Prostate gland (tissue), 2 donors: Measurements from ENCODE around the gene WFDC2. TPM values are rescaled to one million over a fixed set of nuclear protein-coding genes. Genes with fewer than 3 reads are reported as not detected.

Experiments
- DNase-seq: peaks from one replicate; pipeline ENCODE4 v3.0.0-alpha.2; 2019; ENCODE audit warnings: low spot score
- H3K27ac ChIP-seq, 2 donors: fragments of 200-600 bp; sonication (generic); 2 replicates each; pipeline ENCODE4 v1.5.1; 2017 to 2019
- H3K27me3 ChIP-seq: fragments of 200-600 bp; sonication (generic); replicated peaks from 2 replicates; pipeline ENCODE4 v1.5.1; 2019; ENCODE audit not compliant: insufficient read depth
- H3K36me3 ChIP-seq, 2 donors: fragments of 200-600 bp; sonication (generic); 1 replicate in 1 of 2; 2 replicates in 1 of 2; pipeline versions ENCODE4 v1.5.1 to v1.8.1; 2017 to 2019
- H3K4me1 ChIP-seq: fragments of 200-600 bp; sonication (generic); replicated peaks from 2 replicates; pipeline ENCODE4 v1.5.1; 2019
- H3K4me3 ChIP-seq, 2 donors: fragments of 200-600 bp; sonication (generic); 2 replicates each; pipeline ENCODE4 v1.5.1; 2017 to 2019
- H3K9me3 ChIP-seq: fragments of 200-600 bp; sonication (generic); 2 replicates; pipeline ENCODE4 v1.5.1; 2017
- POLR2A ChIP-seq: fragments of 450-650 bp; IDR thresholded peaks from one replicate; pipeline ENCODE4 v1.6.1; 2016; ENCODE audit warnings: antibody characterized with exemption, mild to moderate bottlenecking
- POLR2AphosphoS5 ChIP-seq: sonication (generic); formaldehyde crosslinking; IDR thresholded peaks from one replicate; pipeline ENCODE4 v1.6.1; 2017; ENCODE audit warnings: antibody characterized with exemption
- WGBS: methylation state at CpG from one replicate; pipeline ENCODE4 v1.1.5; 2018; 5-methylcytosine and 5-hydroxymethylcytosine counted together
- intact Hi-C: fragments of 100-400 bp; cut with DNase I; formaldehyde crosslinking; loops from one replicate; pipeline ENCODE4 v1.14.2; 2022
- total RNA-seq, 2 donors: library from RNA; depleted of rRNA; stranded (reverse); fragments of >200 nt; gene quantifications; one replicate each; pipeline ENCODE4 v1.1.0, GENCODE V29; 2016
- TF ChIP-seq, protein P1 (sequence below), 4 experiments: fragments of 200-600 bp in 2 of 4; fragments of 450-650 bp in 2 of 4; sonication (generic) in 2 of 4; IDR thresholded peaks; 1 replicate in 3 of 4; 2 replicates in 1 of 4; pipeline ENCODE4 v1.5.1; 2016 to 2019; ENCODE audit warnings: antibody characterized with exemption in 4 of 4, mild to moderate bottlenecking in 2 of 4, moderate library complexity in 2 of 4

WFDC2 gene
- total RNA-seq, 2 donors from 2014 or later, result 100.0 to 122 TPM

DNA sequence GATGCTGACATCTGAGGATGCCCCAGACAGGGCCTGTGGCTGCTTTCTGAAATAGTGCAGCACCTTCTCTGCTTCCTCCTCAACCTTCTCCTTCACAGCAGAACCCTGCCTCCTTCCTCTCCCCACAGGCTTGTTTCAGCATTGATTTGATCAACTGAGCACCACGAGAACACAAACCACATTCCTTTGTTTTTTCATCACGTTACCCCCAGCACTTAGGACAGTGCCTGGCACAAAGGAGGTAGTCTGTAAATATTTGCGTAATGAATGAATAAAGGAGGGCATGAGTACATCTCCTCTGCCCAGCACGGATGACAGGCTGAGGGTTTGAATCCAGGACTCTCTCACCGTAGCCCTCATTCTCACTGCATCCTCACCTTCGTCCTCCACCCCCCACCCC, 21.3 kb upstream of the WFDC2 start:
- no peaks in the 10 kb centered on the region for H3K4me1 ChIP-seq
- intact Hi-C loops, result no loop called here
- peak; percentile 55 for TF ChIP-seq POLR2AphosphoS5
- TF ChIP-seq, protein P1, sequence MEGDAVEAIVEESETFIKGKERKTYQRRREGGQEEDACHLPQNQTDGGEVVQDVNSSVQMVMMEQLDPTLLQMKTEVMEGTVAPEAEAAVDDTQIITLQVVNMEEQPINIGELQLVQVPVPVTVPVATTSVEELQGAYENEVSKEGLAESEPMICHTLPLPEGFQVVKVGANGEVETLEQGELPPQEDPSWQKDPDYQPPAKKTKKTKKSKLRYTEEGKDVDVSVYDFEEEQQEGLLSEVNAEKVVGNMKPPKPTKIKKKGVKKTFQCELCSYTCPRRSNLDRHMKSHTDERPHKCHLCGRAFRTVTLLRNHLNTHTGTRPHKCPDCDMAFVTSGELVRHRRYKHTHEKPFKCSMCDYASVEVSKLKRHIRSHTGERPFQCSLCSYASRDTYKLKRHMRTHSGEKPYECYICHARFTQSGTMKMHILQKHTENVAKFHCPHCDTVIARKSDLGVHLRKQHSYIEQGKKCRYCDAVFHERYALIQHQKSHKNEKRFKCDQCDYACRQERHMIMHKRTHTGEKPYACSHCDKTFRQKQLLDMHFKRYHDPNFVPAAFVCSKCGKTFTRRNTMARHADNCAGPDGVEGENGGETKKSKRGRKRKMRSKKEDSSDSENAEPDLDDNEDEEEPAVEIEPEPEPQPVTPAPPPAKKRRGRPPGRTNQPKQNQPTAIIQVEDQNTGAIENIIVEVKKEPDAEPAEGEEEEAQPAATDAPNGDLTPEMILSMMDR (IDR thresholded peaks at IDR 0.05), result no peak
- 27% methylated on average over 6 of the region's 6 CpGs for WGBS
- H3K36me3 ChIP-seq, result no peaks in the 10 kb centered on the region
- no peaks in the 10 kb centered on the region for H3K9me3 ChIP-seq
- H3K27ac ChIP-seq, result peak overlapping the region; percentile 65 to 71
- no peak overlapping the region for H3K4me3 ChIP-seq
- DNase-seq, result no peak
- H3K27me3 ChIP-seq, result no peaks in the 10 kb centered on the region

DNA sequence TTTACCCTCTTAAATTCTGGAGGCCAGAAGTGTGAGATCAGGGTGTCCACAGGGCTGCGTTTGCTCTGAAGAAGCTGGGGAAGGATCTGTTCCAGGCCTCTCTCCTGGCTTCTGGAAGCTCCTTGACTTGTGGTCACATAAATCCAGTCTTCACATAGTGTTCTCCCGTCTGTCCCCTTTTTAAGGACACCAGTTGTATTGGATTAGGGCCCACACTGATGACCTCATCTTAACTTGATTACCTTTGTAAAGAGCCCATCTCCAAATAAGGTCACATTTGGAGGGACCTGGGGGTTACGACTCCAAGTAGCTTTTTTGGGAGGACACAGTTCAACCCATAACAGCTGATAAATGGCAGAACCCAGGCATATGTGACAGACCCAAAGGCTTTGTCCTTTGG, 20.0 kb upstream of the WFDC2 start:
- peak; percentile 86 for TF ChIP-seq POLR2AphosphoS5
- TF ChIP-seq POLR2A, result no peak
- TF ChIP-seq, protein P1 (IDR thresholded peaks at IDR 0.05), result no peak
- no peaks in the 10 kb centered on the region for H3K9me3 ChIP-seq
- H3K36me3 ChIP-seq, result no peaks in the 10 kb centered on the region
- no peaks in the 10 kb centered on the region for H3K4me1 ChIP-seq
- DNase-seq, result no peak
- no peak overlapping the region for H3K4me3 ChIP-seq
- no peaks in the 10 kb centered on the region for H3K27me3 ChIP-seq
- H3K27ac ChIP-seq, result peak overlapping the region; percentile 65 to 71
- 53% methylated on average over 3 of the region's 3 CpGs for WGBS
- intact Hi-C loops, result no loop called here

DNA sequence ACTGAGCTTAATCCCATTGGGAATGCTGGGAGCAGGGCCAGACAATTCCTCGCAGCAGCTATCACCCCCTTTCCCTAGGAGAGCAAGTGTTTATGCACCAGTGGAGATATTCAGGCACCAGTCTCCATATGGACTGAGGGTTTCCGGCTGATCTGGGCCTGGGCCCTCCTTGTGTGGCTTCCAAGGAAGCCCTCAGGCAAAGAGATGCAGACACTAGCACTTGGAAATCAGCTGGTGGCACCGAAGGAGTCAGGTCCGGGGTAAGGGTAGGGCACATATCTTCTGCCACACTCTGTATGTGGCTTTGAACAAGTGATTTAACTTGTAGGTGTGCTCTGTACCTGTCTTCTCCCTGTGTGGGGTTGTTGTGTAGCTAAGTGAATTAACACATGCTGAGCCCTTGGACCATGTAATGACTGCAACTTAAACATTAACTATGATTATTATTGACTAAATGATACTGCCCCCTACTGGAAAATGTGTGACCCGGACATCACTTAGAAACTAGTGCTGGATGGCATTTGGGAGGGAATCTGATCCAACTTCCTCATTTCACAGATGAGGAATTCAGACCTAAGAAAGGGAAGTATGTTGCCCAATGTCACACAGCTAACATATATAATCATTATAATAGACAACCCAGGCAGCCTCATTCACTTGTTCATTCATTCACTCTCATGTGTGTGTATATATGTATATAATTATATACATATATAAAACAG, 19.3 kb upstream of the WFDC2 start:
- intact Hi-C loops, result no loop called here
- Histone ChIP-seq H3K27me3 (no peaks in the 10 kb centered on the region), H3K27ac (peak overlapping the region; percentile 65 to 71), H3K4me1 (no peaks in the 10 kb centered on the region), H3K9me3 (no peaks in the 10 kb centered on the region), H3K4me3 (no peak overlapping the region), H3K36me3 (no peaks in the 10 kb centered on the region)
- TF ChIP-seq POLR2A, result no peak
- TF ChIP-seq, protein P1 (IDR thresholded peaks at IDR 0.05), result peak in 3 of 4 experiments; percentile 31 to 57 (median 45)
- no peak for TF ChIP-seq POLR2AphosphoS5
- 60% methylated on average over 5 of the region's 5 CpGs for WGBS
- no peak for DNase-seq

DNA sequence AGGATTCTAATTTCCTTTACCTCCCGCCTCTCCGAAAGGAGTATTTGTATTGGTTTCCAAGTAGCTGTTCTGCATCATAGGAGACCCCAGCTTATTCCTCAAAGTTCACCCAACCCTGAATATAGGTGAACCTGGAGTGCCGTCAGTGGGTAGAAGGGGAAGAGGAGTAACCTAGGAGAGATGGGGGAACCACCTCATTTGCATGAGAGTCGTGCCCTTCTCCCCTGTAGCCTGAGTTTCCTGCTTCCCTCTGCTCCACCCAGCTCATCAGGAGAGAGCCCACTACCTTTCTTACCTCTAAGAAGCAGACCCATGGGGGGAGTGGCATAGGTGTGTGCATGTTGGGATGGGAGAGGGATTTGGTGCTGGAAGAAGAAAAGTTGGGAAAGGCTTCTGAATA, 17.3 kb upstream of the WFDC2 start:
- H3K36me3 ChIP-seq, result no peaks in the 10 kb centered on the region
- TF ChIP-seq POLR2AphosphoS5, result no peak
- TF ChIP-seq, protein P1 (IDR thresholded peaks at IDR 0.05), result no peak
- no peak for TF ChIP-seq POLR2A
- H3K4me1 ChIP-seq, result no peaks in the 10 kb centered on the region
- intact Hi-C loops, result no loop called here
- 66% methylated on average over 4 of the region's 4 CpGs for WGBS
- no peak overlapping the region for H3K27ac ChIP-seq
- no peaks in the 10 kb centered on the region for H3K9me3 ChIP-seq
- H3K27me3 ChIP-seq, result no peaks in the 10 kb centered on the region
- no peak for DNase-seq
- no peak overlapping the region for H3K4me3 ChIP-seq
